ENCODE measurements around the gene MARCHF11. TPM values are rescaled to one million over a fixed set of nuclear protein-coding genes. Genes with fewer than 3 reads are reported as not detected.

Gene MARCHF11
- total RNA-seq, 1 experiment from 2014 or later = not detected

DNA sequence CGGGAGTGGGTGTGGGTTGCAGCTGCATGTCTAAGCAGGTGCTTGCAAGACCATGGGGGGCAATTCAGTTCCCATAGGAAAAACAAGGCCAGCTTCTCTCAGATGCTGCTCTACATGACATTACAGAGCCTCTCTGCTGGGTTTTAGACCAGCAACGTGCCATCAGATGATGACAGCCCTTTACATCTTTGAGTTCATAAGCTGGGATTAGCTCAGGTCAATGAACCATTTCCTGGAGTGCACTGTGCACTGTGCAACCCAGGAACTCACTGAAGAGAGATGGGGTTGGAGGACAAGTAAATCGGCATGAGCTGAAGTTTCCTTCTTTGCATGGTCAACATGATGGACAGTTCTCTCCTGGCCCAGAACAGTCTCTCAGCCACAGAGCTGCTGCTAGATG lies 160.6 kb downstream of the MARCHF11 start:
- ChIA-PET CTCF (no interaction called here), POLR2A (no interaction called here)
- Histone ChIP-seq H3K36me3 (ENCODE audit: control insufficient read depth, insufficient read depth, low read length) (no peaks in the 10 kb centered on the region), H3K4me1 (ENCODE audit: control insufficient read depth, insufficient read depth, low read length) (no peaks in the 10 kb centered on the region), H3K9me3 (ENCODE audit: control insufficient read depth, insufficient read depth, low read depth, low read length) (no peaks in the 10 kb centered on the region), H3K27me3 (ENCODE audit: control insufficient read depth, insufficient read depth, low read length) (no peaks in the 10 kb centered on the region), H3K4me3 (ENCODE audit: low read depth in 2 of 2, low read length in 2 of 2) (no peak overlapping the region), H3K27ac (ENCODE audit: low read length) (no peak overlapping the region)
- in situ Hi-C loops (cut with HindIII; ENCODE audit: low pct_unique_long_range_greater_than_20kb, low sequenced_read_pairs) = no loop called here
- intact Hi-C loops (cut with micrococcal nuclease; ENCODE audit: unreplicated experiment) = no loop called here
- TF ChIP-seq, protein P1, sequence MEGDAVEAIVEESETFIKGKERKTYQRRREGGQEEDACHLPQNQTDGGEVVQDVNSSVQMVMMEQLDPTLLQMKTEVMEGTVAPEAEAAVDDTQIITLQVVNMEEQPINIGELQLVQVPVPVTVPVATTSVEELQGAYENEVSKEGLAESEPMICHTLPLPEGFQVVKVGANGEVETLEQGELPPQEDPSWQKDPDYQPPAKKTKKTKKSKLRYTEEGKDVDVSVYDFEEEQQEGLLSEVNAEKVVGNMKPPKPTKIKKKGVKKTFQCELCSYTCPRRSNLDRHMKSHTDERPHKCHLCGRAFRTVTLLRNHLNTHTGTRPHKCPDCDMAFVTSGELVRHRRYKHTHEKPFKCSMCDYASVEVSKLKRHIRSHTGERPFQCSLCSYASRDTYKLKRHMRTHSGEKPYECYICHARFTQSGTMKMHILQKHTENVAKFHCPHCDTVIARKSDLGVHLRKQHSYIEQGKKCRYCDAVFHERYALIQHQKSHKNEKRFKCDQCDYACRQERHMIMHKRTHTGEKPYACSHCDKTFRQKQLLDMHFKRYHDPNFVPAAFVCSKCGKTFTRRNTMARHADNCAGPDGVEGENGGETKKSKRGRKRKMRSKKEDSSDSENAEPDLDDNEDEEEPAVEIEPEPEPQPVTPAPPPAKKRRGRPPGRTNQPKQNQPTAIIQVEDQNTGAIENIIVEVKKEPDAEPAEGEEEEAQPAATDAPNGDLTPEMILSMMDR (IDR thresholded peaks at IDR 0.05) = no peak
- TF ChIP-seq TCF7L2 (IDR thresholded peaks at IDR 0.05; ENCODE audit: low read depth, low read length) (no peak), POLR2AphosphoS5 (IDR thresholded peaks at IDR 0.05; ENCODE audit: low read depth, low read length) (no peak), SIN3A (IDR thresholded peaks at IDR 0.05; ENCODE audit: borderline replicate concordance, insufficient read depth, low read depth, low read length) (no peak)
- TF ChIP-seq, protein P2, sequence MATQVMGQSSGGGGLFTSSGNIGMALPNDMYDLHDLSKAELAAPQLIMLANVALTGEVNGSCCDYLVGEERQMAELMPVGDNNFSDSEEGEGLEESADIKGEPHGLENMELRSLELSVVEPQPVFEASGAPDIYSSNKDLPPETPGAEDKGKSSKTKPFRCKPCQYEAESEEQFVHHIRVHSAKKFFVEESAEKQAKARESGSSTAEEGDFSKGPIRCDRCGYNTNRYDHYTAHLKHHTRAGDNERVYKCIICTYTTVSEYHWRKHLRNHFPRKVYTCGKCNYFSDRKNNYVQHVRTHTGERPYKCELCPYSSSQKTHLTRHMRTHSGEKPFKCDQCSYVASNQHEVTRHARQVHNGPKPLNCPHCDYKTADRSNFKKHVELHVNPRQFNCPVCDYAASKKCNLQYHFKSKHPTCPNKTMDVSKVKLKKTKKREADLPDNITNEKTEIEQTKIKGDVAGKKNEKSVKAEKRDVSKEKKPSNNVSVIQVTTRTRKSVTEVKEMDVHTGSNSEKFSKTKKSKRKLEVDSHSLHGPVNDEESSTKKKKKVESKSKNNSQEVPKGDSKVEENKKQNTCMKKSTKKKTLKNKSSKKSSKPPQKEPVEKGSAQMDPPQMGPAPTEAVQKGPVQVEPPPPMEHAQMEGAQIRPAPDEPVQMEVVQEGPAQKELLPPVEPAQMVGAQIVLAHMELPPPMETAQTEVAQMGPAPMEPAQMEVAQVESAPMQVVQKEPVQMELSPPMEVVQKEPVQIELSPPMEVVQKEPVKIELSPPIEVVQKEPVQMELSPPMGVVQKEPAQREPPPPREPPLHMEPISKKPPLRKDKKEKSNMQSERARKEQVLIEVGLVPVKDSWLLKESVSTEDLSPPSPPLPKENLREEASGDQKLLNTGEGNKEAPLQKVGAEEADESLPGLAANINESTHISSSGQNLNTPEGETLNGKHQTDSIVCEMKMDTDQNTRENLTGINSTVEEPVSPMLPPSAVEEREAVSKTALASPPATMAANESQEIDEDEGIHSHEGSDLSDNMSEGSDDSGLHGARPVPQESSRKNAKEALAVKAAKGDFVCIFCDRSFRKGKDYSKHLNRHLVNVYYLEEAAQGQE (IDR thresholded peaks at IDR 0.05; ENCODE audit: insufficient read depth in 1 of 2, low read depth in 2 of 2, low read length in 1 of 2) = no peak
- BruUV-seq (replicated peaks) = no TSS peak
- DNase-seq (ENCODE audit: low read depth, low spot score) (no peak), ATAC-seq (no peak)

DNA sequence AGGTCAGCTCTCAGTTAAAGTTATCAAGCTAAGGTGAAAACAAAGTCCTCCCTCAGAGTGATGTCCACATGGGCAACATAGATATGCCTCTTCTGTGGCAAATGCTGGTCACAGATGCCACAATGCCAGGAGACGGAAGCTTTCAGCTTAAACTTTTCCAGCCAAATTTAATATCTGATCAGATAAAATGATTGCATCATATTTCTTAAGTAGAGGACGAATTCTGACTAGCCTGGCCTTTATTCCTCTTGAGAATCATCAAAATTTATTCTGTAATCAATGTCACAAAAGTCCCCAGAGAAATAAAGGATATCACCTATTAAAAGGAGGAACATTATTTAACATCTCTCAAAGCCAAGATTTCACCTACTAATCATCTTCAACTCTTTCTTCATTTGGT lies 161.9 kb downstream of the MARCHF11 start:
- no peak overlapping the region for H3K4me3 ChIP-seq (ENCODE audit: low read depth in 2 of 2, low read length in 2 of 2)
- no peak overlapping the region for H3K27ac ChIP-seq (ENCODE audit: low read length)
- ChIA-PET CTCF (no interaction called here), POLR2A (no interaction called here)
- intact Hi-C loops (cut with micrococcal nuclease; ENCODE audit: unreplicated experiment) (no loop called here), in situ Hi-C loops (cut with HindIII; ENCODE audit: low pct_unique_long_range_greater_than_20kb, low sequenced_read_pairs) (no loop called here)
- no TSS peak for BruUV-seq (replicated peaks)
- no peaks in the 10 kb centered on the region for H3K27me3 ChIP-seq (ENCODE audit: control insufficient read depth, insufficient read depth, low read length)
- H3K36me3 ChIP-seq (ENCODE audit: control insufficient read depth, insufficient read depth, low read length) = no peaks in the 10 kb centered on the region
- no peak for ATAC-seq
- DNase-seq (ENCODE audit: low read depth, low spot score) = no peak
- no peaks in the 10 kb centered on the region for H3K4me1 ChIP-seq (ENCODE audit: control insufficient read depth, insufficient read depth, low read length)
- TF ChIP-seq TCF7L2 (IDR thresholded peaks at IDR 0.05; ENCODE audit: low read depth, low read length) (no peak), SIN3A (IDR thresholded peaks at IDR 0.05; ENCODE audit: borderline replicate concordance, insufficient read depth, low read depth, low read length) (no peak), POLR2AphosphoS5 (IDR thresholded peaks at IDR 0.05; ENCODE audit: low read depth, low read length) (no peak)
- TF ChIP-seq, protein P2 (IDR thresholded peaks at IDR 0.05; ENCODE audit: insufficient read depth in 1 of 2, low read depth in 2 of 2, low read length in 1 of 2) = no peak
- TF ChIP-seq, protein P1 (IDR thresholded peaks at IDR 0.05) = no peak
- H3K9me3 ChIP-seq (ENCODE audit: control insufficient read depth, insufficient read depth, low read depth, low read length) = no peaks in the 10 kb centered on the region

Data from Panc1 (cell line).